GM19395 (cell line): Measurements from ENCODE around the gene PPM1N.

ENCODE experiments used
- ATAC-seq: cut with Tn5 transposase; IDR thresholded peaks from one replicate; pipeline ENCODE4 v1.9.1; 2021; ENCODE audit warnings: mild to moderate bottlenecking, moderate library complexity; ENCODE audit not compliant: unreplicated experiment

The PPM1N gene

DNA sequence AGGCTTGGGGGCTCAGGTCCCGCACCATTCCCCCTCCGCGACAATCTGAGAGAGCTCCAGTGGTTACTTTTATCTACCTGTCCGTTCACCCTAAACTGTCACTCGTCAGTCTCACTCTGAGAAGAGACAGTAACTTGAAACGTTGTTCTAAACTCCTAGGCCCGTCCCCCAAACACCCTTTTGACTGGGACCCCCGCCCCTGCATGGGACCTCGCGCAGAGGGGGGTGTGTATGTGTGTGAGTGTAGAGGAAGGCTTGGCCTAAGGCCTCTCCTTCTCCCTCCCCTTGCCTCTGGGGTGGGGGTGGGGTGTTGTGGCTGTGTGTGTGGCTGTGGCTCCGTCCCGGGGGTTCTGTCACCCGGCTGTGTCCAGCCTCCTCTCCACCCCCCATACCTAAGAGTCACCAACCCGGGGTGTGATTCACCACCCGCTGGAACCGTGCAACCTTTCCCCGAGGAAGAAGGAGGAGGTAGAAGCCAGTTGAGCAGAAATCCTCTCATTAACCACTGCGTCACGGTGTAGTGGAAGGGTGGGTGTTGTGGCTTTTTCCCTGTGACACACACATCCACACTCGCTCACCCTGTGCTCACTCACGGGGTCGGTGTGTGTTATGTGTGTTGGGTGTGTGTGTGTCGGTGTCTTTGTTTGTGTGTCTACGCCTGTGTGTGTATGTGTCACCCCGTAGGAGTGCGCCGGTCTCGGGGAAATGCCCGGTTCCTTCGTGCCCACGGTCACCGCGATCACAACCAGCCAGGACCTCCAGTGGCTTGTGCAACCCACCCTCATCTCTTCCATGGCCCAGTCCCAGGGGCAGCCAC is 28.1 kb upstream of the PPM1N start:
- ATAC-seq = no peak

DNA sequence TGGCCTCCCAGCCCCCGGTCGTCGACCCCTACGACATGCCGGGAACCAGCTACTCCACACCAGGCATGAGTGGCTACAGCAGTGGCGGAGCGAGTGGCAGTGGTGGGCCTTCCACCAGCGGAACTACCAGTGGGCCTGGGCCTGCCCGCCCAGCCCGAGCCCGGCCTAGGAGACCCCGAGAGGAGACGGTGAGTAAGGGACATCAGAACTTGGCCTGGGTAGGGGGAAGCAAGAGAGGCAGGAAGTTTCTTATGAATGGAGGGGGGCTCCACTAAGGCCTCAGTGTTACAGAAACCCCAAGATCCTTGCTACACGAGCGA is 27.5 kb upstream of the PPM1N start:
- ATAC-seq = no peak

DNA sequence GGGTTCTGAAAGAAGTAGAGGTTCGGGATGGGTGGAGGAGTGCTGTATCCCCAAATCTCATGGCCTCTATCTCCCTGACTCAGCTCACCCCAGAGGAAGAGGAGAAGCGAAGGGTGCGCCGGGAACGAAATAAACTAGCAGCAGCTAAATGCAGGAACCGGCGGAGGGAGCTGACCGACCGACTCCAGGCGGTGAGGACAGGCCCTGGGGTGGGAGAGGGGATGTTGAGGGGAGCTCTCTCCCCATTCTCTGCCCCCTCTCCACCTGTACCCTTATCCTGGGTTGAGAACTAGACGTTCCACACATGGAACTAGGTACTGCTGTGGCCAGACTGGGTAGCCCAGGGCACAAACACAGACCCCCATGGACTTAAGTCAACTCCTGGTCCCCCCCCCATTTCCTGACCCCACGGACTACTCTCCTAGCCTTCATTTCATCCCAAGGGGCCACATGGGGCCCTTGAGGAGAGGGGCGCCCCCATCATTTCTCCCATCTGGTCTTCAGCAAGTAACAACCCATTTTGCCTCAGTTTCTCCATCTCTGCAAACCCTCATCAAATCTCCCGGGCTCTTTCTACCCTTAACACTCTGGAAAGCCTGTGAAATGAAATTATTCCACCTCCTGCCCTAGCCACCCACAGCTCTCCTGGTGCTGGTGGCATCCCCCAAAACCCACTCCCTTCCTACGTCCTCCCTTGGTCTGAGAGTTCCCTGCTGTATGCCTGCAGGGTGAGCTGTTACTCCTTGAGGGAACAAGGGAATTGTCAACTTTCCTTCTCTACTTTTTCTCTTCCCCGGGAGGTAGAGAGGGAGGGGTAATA is 26.9 kb upstream of the PPM1N start:
- ATAC-seq = no peak

DNA sequence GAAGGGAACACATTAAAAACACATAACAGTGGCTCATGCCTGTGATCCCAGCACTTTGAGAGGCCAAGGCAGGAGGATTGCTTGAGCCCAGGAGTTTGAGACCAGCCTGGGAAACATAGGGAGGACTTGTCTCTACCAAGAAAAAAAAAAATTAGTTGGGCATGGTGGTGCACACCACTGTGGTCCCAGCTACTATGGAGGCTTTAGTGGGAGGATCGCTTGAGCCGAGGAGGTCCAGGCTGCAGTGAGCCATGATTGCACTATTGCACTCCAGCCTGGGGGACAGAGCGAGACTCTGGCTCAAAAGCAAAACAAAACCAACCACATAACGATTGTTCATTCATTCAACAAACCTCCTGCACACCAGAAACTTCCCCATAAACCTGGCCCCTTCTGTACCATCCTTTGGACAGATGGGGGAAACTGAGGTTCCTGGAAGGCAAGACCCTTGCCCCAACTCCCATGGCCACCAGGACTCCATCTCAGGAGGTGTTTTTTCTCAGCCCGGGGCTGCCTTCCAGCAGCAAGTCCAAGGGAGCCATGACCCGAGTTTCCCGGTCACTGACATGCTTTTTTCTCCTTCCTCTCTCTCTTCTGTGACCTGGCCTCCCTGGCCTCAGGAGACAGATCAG is 26.2 kb upstream of the PPM1N start:
- ATAC-seq = no peak

DNA sequence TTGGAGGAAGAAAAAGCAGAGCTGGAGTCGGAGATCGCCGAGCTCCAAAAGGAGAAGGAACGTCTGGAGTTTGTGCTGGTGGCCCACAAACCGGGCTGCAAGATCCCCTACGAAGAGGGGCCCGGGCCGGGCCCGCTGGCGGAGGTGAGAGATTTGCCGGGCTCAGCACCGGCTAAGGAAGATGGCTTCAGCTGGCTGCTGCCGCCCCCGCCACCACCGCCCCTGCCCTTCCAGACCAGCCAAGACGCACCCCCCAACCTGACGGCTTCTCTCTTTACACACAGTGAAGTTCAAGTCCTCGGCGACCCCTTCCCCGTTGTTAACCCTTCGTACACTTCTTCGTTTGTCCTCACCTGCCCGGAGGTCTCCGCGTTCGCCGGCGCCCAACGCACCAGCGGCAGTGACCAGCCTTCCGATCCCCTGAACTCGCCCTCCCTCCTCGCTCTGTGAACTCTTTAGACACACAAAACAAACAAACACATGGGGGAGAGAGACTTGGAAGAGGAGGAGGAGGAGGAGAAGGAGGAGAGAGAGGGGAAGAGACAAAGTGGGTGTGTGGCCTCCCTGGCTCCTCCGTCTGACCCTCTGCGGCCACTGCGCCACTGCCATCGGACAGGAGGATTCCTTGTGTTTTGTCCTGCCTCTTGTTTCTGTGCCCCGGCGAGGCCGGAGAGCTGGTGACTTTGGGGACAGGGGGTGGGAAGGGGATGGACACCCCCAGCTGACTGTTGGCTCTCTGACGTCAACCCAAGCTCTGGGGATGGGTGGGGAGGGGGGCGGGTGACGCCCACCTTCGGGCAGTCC is 25.5 kb upstream of the PPM1N start:
- ATAC-seq = no peak

DNA sequence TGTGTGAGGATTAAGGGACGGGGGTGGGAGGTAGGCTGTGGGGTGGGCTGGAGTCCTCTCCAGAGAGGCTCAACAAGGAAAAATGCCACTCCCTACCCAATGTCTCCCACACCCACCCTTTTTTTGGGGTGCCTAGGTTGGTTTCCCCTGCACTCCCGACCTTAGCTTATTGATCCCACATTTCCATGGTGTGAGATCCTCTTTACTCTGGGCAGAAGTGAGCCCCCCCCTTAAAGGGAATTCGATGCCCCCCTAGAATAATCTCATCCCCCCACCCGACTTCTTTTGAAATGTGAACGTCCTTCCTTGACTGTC is 24.9 kb upstream of the PPM1N start:
- ATAC-seq = no peak

DNA sequence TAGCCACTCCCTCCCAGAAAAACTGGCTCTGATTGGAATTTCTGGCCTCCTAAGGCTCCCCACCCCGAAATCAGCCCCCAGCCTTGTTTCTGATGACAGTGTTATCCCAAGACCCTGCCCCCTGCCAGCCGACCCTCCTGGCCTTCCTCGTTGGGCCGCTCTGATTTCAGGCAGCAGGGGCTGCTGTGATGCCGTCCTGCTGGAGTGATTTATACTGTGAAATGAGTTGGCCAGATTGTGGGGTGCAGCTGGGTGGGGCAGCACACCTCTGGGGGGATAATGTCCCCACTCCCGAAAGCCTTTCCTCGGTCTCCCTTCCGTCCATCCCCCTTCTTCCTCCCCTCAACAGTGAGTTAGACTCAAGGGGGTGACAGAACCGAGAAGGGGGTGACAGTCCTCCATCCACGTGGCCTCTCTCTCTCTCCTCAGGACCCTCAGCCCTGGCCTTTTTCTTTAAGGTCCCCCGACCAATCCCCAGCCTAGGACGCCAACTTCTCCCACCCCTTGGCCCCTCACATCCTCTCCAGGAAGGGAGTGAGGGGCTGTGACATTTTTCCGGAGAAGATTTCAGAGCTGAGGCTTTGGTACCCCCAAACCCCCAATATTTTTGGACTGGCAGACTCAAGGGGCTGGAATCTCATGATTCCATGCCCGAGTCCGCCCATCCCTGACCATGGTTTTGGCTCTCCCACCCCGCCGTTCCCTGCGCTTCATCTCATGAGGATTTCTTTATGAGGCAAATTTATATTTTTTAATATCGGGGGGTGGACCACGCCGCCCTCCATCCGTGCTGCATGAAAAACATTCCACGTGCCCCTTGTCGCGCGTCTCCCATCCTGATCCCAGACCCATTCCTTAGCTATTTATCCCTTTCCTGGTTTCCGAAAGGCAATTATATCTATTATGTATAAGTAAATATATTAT is 24.3 kb upstream of the PPM1N start:
- ATAC-seq = no peak

DNA sequence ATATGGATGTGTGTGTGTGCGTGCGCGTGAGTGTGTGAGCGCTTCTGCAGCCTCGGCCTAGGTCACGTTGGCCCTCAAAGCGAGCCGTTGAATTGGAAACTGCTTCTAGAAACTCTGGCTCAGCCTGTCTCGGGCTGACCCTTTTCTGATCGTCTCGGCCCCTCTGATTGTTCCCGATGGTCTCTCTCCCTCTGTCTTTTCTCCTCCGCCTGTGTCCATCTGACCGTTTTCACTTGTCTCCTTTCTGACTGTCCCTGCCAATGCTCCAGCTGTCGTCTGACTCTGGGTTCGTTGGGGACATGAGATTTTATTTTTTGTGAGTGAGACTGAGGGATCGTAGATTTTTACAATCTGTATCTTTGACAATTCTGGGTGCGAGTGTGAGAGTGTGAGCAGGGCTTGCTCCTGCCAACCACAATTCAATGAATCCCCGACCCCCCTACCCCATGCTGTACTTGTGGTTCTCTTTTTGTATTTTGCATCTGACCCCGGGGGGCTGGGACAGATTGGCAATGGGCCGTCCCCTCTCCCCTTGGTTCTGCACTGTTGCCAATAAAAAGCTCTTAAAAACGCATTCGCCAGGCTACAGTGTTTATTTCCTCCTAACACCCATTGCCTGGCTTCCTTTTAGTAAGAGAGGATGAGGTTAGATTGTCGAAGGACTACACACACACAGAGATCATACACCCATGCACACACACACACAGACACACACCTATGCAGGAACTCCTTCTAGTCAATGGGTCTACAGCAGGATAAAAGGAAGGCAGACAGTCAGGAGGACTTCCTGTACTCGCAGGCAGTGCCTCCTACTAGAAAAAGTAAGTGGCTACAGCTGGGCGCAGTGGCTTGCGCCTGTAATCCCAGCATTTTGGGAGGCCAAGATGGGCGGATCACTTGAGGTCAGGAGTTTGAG is 23.4 kb upstream of the PPM1N start:
- no peak for ATAC-seq

DNA sequence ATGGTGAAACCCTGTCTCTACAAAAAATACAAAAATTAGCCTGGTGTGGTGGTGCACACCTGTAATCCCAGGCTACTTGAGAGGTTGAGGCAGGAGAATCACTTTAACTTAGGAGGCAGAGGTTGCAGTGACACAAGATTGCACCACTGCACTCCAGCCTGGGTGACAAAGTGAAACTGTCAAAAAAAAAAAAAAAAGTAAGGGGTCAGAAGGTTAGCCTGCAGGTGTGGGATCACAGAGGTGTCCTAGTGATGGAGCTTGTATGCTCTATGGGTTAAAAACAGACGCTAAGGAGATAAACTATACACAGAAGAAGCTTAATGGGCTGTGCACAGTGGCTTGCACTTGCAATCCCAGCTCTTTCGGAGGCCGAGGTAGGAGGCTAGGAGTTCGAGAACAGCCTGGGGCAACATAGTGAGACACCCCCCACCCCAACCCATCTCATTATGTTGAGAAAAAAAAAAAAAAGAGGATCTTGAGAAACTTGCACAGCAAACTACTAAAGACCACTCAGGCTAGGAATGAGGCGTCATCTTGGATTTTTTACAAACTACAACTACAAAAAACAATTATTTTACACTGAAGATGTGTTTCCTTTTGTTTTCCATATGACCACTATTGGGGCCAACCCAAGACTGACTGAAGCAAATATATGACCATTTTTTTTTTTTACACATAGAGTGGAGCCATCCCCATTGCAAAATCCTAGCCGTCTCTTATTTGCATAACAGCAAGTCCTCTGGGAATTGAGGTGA is 22.5 kb upstream of the PPM1N start:
- no peak for ATAC-seq

DNA sequence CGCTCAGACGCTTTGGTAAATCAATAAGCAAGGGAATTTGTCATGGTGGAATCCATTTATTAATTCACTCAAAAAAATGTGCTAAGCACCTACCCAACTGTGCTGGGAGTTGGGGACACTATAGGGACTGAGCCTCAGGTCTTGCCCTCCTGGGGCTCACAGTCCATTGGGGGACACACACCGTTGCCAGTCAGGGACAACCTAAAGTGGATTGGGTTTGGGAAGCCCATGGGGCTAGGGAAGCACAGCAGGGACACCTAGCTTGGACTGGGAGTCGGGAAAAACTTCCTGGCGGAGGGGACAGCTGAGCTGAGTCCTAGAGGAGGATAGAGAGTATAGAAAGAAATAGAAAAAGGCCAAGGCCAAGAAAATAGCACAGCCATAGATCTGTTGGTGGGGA is 21.9 kb upstream of the PPM1N start:
- ATAC-seq = no peak

DNA sequence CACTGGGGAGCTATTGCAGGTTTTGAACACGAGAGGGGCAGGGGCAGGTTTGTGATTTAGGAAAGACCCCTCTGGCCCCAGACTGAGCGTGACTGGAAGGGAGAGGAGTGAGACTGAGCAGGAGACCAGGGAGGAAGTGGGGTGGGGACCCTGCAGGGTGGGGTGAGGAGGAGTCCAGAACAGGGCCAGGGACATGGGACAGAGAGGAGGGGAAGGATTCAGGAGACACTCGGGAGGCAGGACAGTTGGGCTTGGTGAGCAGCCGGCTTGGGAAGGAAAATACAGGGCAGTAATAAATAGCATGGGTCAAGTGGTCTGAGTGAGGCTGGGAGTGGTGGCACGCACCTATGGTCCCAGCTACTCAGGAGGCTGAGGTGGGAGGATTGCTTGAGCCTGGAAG is 21.1 kb upstream of the PPM1N start:
- ATAC-seq = no peak

DNA sequence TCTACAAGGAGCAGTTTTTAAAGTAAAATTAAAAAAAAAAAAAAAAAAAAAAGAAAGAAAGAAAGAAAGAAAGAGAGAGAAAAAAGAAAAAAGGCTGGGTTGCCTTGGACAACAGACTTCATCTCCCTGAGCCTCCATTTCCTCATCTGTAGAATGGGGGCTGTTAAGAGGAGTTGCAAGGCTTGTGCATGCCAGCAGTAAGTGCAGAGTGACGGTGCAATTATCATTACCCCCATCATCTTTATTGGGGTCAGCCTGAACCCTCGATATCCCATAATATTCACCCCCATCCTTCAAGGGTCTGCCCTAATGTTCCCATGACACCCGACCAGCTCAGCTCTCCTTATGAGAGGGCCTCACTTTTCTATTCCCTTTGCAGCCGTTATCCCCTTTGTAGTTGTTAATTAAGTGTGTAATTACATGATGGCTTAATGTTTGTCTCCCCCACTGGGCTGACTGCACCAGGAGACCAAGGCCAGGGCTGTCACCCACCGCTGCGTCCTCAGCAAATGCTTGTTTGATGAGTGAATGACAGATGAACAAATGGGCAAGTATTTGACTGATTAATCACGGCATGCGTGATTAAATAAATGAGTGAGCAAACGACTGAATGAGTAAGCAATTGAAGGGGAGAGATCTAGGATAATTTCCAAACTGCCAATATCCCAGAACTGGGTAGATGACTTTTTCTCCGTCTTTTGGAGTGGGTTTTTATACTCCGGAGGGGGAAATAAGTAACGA is 20.4 kb upstream of the PPM1N start:
- ATAC-seq = no peak

DNA sequence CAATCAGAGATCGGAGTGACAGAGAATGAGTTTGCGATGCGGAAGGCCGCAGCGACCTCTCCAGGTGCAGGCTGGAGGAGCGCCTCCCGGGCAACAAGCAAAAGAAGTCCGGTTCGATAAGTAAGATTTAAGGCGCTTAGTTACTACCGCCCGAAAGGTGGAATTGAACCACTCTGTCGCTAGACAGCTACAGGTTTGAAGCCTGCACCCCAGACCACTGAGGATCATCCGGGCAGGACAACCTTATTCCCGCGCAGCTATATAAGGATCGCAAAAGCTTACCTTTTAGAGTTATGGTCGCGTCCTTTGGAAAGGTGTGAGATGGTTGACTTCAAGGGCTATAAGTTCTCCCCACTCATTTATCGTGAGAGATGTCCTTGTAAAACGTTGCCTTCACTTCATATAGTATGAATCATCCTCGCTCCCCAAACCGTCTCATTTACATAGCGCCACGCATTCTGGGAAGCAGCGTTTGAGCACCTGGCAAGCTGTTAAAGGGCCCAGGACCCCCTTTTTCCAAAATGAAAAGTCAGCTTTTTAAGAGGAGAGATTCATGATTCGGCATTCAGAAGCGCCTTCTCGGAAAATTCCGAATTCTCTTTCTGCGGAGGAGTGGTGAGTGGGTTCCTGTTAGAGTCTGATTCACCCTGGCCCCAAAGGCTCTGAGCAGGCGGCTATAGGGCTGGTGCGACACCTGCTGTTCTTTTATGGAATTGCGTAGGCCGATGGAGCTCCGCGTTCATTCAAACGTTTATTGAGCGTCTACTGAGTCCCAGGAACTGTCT is 19.6 kb upstream of the PPM1N start:
- peak; percentile 77 for ATAC-seq

DNA sequence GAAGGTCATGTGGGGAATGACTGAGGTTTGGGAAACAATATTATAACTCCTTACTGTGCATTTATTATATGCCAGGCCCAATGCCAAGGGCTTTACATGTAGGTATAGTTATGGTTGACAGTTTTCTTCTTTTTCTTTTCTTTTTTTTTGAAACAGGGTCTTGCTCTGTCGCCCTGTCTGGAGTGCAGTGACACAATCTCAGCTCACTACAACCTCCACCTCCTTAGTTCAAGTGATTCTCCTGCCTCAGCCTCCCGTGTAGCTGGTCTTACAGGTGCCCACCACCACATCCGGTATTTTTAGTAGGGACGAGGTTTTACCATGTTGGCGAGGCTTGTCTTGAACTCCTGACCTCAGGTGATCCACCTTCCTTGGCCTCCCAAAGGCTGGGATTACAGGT is 15.2 kb upstream of the PPM1N start:
- ATAC-seq = no peak

DNA sequence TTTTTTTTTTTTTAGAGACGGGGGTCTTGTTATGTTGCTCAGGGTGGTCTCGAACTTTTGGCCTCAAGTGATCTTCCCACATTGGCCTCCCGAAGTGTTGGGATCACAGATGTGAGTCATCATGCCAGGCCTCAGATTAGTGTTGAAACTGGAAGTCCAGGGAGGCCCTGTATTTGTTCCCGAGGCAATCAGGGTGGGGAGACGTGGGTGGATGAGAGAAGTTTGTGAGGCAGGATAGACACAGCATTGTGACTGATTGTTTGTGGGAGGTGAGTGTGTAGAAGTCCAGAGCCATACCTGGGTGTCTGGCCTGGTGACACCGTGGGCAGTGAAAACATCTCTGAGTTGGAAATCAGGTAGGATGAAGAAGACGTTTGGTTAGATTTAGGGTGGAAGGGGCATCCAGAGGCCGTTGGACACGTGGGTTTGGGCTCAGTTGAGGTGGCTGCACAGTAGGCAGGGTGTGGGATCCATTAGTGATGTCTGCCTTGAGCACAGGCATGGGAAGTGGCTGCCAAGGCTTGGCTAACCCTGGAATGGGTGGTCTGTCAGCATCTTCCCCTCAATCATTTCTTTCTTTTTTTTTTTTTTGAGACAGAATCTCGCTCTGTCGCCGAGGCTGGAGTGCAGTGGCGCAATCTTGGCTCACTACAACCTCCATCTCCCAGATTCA is 13.8 kb upstream of the PPM1N start:
- ATAC-seq = no peak

DNA sequence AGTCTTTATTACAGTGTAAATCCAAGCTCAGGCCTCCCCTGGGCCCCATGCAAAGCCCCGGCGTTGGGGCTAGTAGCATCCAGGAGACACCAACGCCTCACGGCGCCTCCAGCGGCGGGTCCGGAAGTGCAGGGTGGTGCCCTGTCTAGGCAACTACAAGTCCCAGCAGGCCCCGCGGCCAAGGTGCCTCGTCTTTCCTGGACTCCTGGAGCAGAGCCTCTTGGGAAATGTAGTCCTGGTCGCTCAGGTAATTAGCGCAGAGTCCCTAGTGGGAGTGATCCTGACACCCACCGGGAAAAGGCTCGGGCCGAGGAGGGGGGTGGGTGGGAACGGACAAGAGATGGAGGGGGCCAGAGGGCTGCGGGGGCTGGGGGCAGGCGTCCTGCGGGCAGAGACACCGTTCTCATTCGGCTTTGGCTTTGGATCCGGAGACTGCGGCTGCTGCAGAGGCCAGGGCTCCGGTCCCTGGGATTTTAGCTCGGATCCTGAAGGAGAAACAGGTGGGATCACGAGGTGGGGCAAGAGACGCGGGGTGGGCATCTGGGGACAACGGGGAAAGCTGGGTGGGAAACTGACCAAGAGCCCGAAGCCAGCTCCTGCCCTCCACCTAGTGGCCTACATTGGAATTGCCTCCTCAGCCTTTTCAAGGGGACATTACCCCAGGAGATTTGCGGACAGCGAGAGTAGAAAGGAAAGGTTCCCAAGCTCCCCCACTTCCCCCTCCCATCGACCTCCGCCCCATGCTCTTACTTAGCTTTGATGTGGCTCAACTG is 12.8 kb upstream of the PPM1N start:
- peak; percentile 95 for ATAC-seq
